ENCODE data around the gene CACNB2.

Gene CACNB2

GRCh38 chr10:18514537-18514936 lies 374.3 kb downstream of the CACNB2 start:
- ATAC-seq (no peak), DNase-seq (no peak)
- Mint-ChIP-seq H3K4me1 (no peaks in the 10 kb centered on the region), H3K4me3 (no peak overlapping the region), H3K9me3 (peaks cover 13 to 22% of the 10 kb centered on the region in 2 donors), H3K27ac (no peak overlapping the region), H3K27me3 (no peaks in the 10 kb centered on the region)

- Mint-ChIP-seq H3K4me1 (no peaks in the 10 kb centered on the region), H3K27me3 (no peaks in the 10 kb centered on the region), H3K27ac (no peak overlapping the region), H3K4me3 (no peak overlapping the region), H3K9me3 (peaks cover 26 to 31% of the 10 kb centered on the region in 2 donors)
- ATAC-seq, result no peak
- no peak for DNase-seq
Observed at GRCh38 chr10:18516851-18517250, 376.6 kb downstream of the CACNB2 start.

GRCh38 chr10:18523025-18523424 lies 382.8 kb downstream of the CACNB2 start:
- no peaks in the 10 kb centered on the region for H3K4me1 Mint-ChIP-seq
- ATAC-seq (no peak), DNase-seq (no peak)
- no peak overlapping the region for H3K27ac Mint-ChIP-seq
- H3K27me3 Mint-ChIP-seq, result no peaks in the 10 kb centered on the region
- peaks cover 15 to 16% of the 10 kb centered on the region in 2 donors for H3K9me3 Mint-ChIP-seq
- H3K4me3 Mint-ChIP-seq, result no peak overlapping the region

- Mint-ChIP-seq H3K27ac (no peak overlapping the region), H3K27me3 (no peaks in the 10 kb centered on the region), H3K4me3 (no peak overlapping the region), H3K9me3 (peaks cover 15 to 16% of the 10 kb centered on the region in 2 donors), H3K4me1 (no peaks in the 10 kb centered on the region)
- DNase-seq (no peak), ATAC-seq (no peak)
Observed at GRCh38 chr10:18523858-18524257, 383.6 kb downstream of the CACNB2 start.

GRCh38 chr10:18527687-18528086 lies 387.5 kb downstream of the CACNB2 start:
- Mint-ChIP-seq H3K9me3 (peaks cover 7 to 9% of the 10 kb centered on the region in 2 donors), H3K27ac (no peak overlapping the region), H3K4me1 (no peaks in the 10 kb centered on the region), H3K27me3 (no peaks in the 10 kb centered on the region), H3K4me3 (no peak overlapping the region)
- no peak for ATAC-seq
- no peak for DNase-seq

GRCh38 chr10:18528292-18528691 lies 388.1 kb downstream of the CACNB2 start:
- Mint-ChIP-seq H3K4me3 (no peak overlapping the region), H3K9me3 (peaks cover 7 to 9% of the 10 kb centered on the region in 2 donors), H3K27me3 (no peaks in the 10 kb centered on the region), H3K27ac (no peak overlapping the region), H3K4me1 (no peaks in the 10 kb centered on the region)
- DNase-seq (no peak), ATAC-seq (no peak)

GRCh38 chr10:18532881-18533535 lies 392.8 kb downstream of the CACNB2 start:
- Mint-ChIP-seq H3K4me1 (no peaks in the 10 kb centered on the region), H3K4me3 (no peak overlapping the region), H3K27ac (no peak overlapping the region), H3K27me3 (no peaks in the 10 kb centered on the region), H3K9me3 (peaks cover 7 to 9% of the 10 kb centered on the region in 2 donors)
- no peak for ATAC-seq
- DNase-seq, result no peak

- no peaks in the 10 kb centered on the region for H3K27me3 Mint-ChIP-seq
- H3K9me3 Mint-ChIP-seq, result peaks cover 7 to 9% of the 10 kb centered on the region in 2 donors
- DNase-seq (no peak), ATAC-seq (no peak)
- H3K4me1 Mint-ChIP-seq, result no peaks in the 10 kb centered on the region
- H3K4me3 Mint-ChIP-seq, result no peak overlapping the region
- no peak overlapping the region for H3K27ac Mint-ChIP-seq
Observed at GRCh38 chr10:18533896-18534295, 393.7 kb downstream of the CACNB2 start.

GRCh38 chr10:18539335-18539734 lies 399.1 kb downstream of the CACNB2 start:
- no peak overlapping the region for H3K4me3 Mint-ChIP-seq

GRCh38 chr10:18540195-18540594 lies 400.0 kb downstream of the CACNB2 start:
- Mint-ChIP-seq H3K4me1 (no peaks in the 10 kb centered on the region), H3K9me3 (no peaks in the 10 kb centered on the region), H3K4me3 (no peak overlapping the region), H3K27ac (no peak overlapping the region), H3K27me3 (no peaks in the 10 kb centered on the region)
- ATAC-seq (no peak), DNase-seq (no peak)

More at GRCh38 chr10:18539335-18539734, 399.1 kb downstream of the CACNB2 start:
- DNase-seq (no peak), ATAC-seq (no peak)
- Mint-ChIP-seq H3K27ac (no peak overlapping the region), H3K27me3 (no peaks in the 10 kb centered on the region), H3K9me3 (no peaks in the 10 kb centered on the region), H3K4me1 (no peaks in the 10 kb centered on the region)

- H3K4me3 Mint-ChIP-seq, result no peak overlapping the region
- ATAC-seq (no peak), DNase-seq (no peak)
- no peak overlapping the region for H3K27ac Mint-ChIP-seq
- no peaks in the 10 kb centered on the region for H3K27me3 Mint-ChIP-seq
- no peaks in the 10 kb centered on the region for H3K9me3 Mint-ChIP-seq
- H3K4me1 Mint-ChIP-seq, result no peaks in the 10 kb centered on the region
Observed at GRCh38 chr10:18542832-18543231, 402.6 kb downstream of the CACNB2 start.

- H3K27me3 Mint-ChIP-seq, result no peaks in the 10 kb centered on the region
- H3K4me3 Mint-ChIP-seq, result no peak overlapping the region
- DNase-seq (no peak), ATAC-seq (no peak)
- no peaks in the 10 kb centered on the region for H3K4me1 Mint-ChIP-seq
- H3K27ac Mint-ChIP-seq, result peak overlapping the region in 1 of 2 donors; percentile 65
- H3K9me3 Mint-ChIP-seq, result no peaks in the 10 kb centered on the region
Observed at GRCh38 chr10:18545621-18546305, 405.5 kb downstream of the CACNB2 start.

- Mint-ChIP-seq H3K4me3 (no peak overlapping the region), H3K4me1 (no peaks in the 10 kb centered on the region), H3K27ac (peak overlapping the region in 1 of 2 donors; percentile 13), H3K9me3 (no peaks in the 10 kb centered on the region), H3K27me3 (no peaks in the 10 kb centered on the region)
- ATAC-seq (no peak), DNase-seq (no peak)
Observed at GRCh38 chr10:18549105-18549504, 408.9 kb downstream of the CACNB2 start.

- no peak overlapping the region for H3K4me3 Mint-ChIP-seq
- DNase-seq (no peak), ATAC-seq (no peak)
- H3K27ac Mint-ChIP-seq, result no peak overlapping the region
- no peaks in the 10 kb centered on the region for H3K27me3 Mint-ChIP-seq
- H3K9me3 Mint-ChIP-seq, result no peaks in the 10 kb centered on the region
- H3K4me1 Mint-ChIP-seq, result no peaks in the 10 kb centered on the region
Observed at GRCh38 chr10:18551473-18551872, 411.2 kb downstream of the CACNB2 start.

GRCh38 chr10:18554479-18554878 lies 414.3 kb downstream of the CACNB2 start:
- H3K27me3 Mint-ChIP-seq, result no peaks in the 10 kb centered on the region
- ATAC-seq (no peak), DNase-seq (no peak)
- no peak overlapping the region for H3K4me3 Mint-ChIP-seq
- H3K27ac Mint-ChIP-seq, result no peak overlapping the region
- no peaks in the 10 kb centered on the region for H3K4me1 Mint-ChIP-seq
- H3K9me3 Mint-ChIP-seq, result no peaks in the 10 kb centered on the region

- no peaks in the 10 kb centered on the region for H3K27me3 Mint-ChIP-seq
- H3K4me3 Mint-ChIP-seq, result no peak overlapping the region
- H3K4me1 Mint-ChIP-seq, result no peaks in the 10 kb centered on the region
- no peak overlapping the region for H3K27ac Mint-ChIP-seq
- H3K9me3 Mint-ChIP-seq, result no peaks in the 10 kb centered on the region
- no peak for DNase-seq
- ATAC-seq, result no peak
Observed at GRCh38 chr10:18556522-18557147, 416.4 kb downstream of the CACNB2 start.

All from stimulated activated naive CD8-positive, alpha-beta T cell treated with anti-CD3 and anti-CD28 coated beads, Interleukin-15, amount 100 ng/mL, for 72 hours (primary cell).